Kidney (tissue), 14 donors: ENCODE measurements around the gene FCRLA. TPM values are rescaled to one million over a fixed set of nuclear protein-coding genes. Genes with fewer than 3 reads are reported as not detected.
"Not testable (repeated sequence)": the region's sequence is repeated elsewhere in the genome, so short reads cannot be mapped to it uniquely, and the experiment has no call there.

ENCODE experiments used
- DNase-seq, 5 donors: peaks; one replicate each; pipeline ENCODE4 v3.0.0-alpha.2; 2013 to 2020
- FAIRE-seq: peaks from 2 replicates; lab custom pipeline; 2012; peaks lifted over from hg19 to GRCh38; lab: Jason Lieb, UNC
- H3K27ac ChIP-seq, 2 donors: one replicate each; pipeline ENCODE4 v1.7.0; 2013; ENCODE audit warnings: low read depth in 2 of 2, low read length in 2 of 2, inconsistent platforms in 1 of 2
- H3K27me3 ChIP-seq: one replicate; pipeline ENCODE4 v1.7.1; 2013; ENCODE audit warnings: low read length, inconsistent platforms; ENCODE audit not compliant: control insufficient read depth, insufficient read depth
- H3K36me3 ChIP-seq, 3 donors: one replicate each; pipeline versions ENCODE4 v1.7.0 to v1.7.1; 2013; ENCODE audit warnings: low read length in 3 of 3, control low read depth in 1 of 3, inconsistent platforms in 1 of 3; ENCODE audit not compliant: insufficient read depth in 3 of 3, control insufficient read depth in 2 of 3
- H3K4me1 ChIP-seq, 3 donors: one replicate each; pipeline versions ENCODE4 v1.7.0 to v1.7.1; 2013; ENCODE audit warnings: low read length in 3 of 3, inconsistent platforms in 1 of 3, low read depth in 1 of 3; ENCODE audit not compliant: control insufficient read depth in 2 of 3, insufficient read depth in 2 of 3
- H3K4me3 ChIP-seq, 3 donors: one replicate each; pipeline versions ENCODE4 v1.7.0 to v1.8.1; 2013; ENCODE audit warnings: low read length in 3 of 3, control low read depth in 1 of 3, inconsistent platforms in 1 of 3
- H3K9ac ChIP-seq, 3 donors: one replicate each; pipeline versions ENCODE4 v1.7.0 to v1.7.1; 2013; ENCODE audit warnings: low read length in 3 of 3, control low read depth in 1 of 3, inconsistent platforms in 1 of 3
- H3K9me3 ChIP-seq, 3 donors: one replicate each; pipeline versions ENCODE4 v1.7.0 to v1.7.1; 2013; ENCODE audit warnings: low read length in 3 of 3, control low read depth in 1 of 3, inconsistent platforms in 1 of 3; ENCODE audit not compliant: control insufficient read depth in 2 of 3, insufficient read depth in 1 of 3
- CTCF ChIP-seq: IDR thresholded peaks from 3 replicates; pipeline ENCODE4 v1.5.1; 2012; ENCODE audit warnings: mild to moderate bottlenecking, moderate library complexity, borderline replicate concordance; ENCODE audit not compliant: insufficient read depth; ENCODE audit errors: extremely low read depth
- intact Hi-C: fragments of 100-400 bp; cut with DNase I; formaldehyde crosslinking; loops from one replicate; pipeline ENCODE4 v1.11.1; 2022
- polyA plus RNA-seq: library from polyadenylated mRNA; stranded (reverse); fragments of 350-450 nt; fragmentation: Illumina TruSeq; extraction: RNeasy Lipid Tissue Mini Kit (QIAGEN cat#74804); gene quantifications from one replicate; pipeline ENCODE4 v1.2.3, GENCODE V29; 2014; ENCODE audit warnings: low read depth, low replicate concordance; ENCODE audit not compliant: insufficient read depth
- total RNA-seq: library from RNA; stranded (reverse); fragmentation: NEBNext Ultra II Directional; extraction: Animal tissue kit (Norgen Biotek cat#: 25700); gene quantifications from one replicate; pipeline ENCODE4 v1.2.1, GENCODE V29; 2021
- donor health status: control.
- donor health status: control.
- donor health status: control.
- donor health status: control.
- donor health status: control.
- donor health status: DM: yes; HTN: yes; CAD: no.
- donor health status: Normal renal cell carcinoma (clear cell type).

Gene FCRLA
- total and polyA plus RNA-seq, 2 donors from 2014 or later, result 1.7 TPM; not detected in 1

DNA sequence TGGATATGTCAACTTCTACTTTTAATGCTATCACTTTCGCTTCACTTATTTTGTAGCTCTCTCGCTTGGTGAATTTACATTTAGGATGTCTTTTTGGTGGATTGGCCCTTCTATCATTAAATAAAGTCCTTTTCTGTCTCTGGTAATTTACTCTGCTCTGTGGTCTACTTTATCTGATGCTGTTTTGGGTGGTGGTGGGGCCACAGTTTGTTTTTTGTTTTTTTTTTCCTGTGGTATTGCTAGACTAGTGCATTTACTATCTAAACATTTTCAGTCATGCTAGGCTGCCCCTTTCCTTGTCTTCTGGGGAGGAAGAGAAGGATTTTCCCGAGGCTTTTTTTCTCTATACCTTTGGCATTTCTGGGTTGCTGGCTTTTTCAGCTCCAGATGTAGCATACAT, 18.1 kb upstream of the FCRLA start:
- Histone ChIP-seq H3K27ac (no peak overlapping the region), H3K9ac (no peak overlapping the region), H3K4me3 (no peak overlapping the region), H3K4me1 (no peaks in the 10 kb centered on the region), H3K9me3 (no peaks in the 10 kb centered on the region), H3K27me3 (no peaks in the 10 kb centered on the region), H3K36me3 (no peaks in the 10 kb centered on the region)
- TF ChIP-seq CTCF, result no peak
- intact Hi-C loops, result no loop called here
- no peak for DNase-seq
- FAIRE-seq, result no peak

DNA sequence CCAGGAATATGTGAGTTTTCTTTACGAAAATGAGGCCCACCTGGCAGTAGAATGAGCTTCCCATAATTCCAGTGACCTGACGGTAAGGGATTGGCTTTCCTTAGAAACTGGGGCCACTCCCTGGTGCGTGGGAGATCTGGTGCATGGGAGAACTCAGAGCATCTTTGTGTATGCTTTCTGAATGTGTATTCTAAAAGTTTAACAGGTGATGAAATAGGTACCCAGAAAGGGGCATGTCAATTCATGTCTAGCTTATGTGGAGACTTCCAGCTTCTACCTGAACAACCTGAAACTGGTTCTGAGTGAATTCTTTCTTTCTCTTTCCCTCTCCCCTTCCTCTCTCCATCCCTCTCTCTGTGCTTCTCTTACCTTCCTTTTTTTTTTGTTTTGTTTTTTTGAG, 15.2 kb upstream of the FCRLA start:
- no peak for TF ChIP-seq CTCF
- intact Hi-C loops, result no loop called here
- FAIRE-seq, result no peak
- H3K27ac ChIP-seq, result no peak overlapping the region
- H3K9ac ChIP-seq, result no peak overlapping the region
- DNase-seq, result no peak
- no peaks in the 10 kb centered on the region for H3K27me3 ChIP-seq
- no peak overlapping the region for H3K4me3 ChIP-seq
- H3K9me3 ChIP-seq, result no peaks in the 10 kb centered on the region
- H3K4me1 ChIP-seq, result no peaks in the 10 kb centered on the region
- no peaks in the 10 kb centered on the region for H3K36me3 ChIP-seq

DNA sequence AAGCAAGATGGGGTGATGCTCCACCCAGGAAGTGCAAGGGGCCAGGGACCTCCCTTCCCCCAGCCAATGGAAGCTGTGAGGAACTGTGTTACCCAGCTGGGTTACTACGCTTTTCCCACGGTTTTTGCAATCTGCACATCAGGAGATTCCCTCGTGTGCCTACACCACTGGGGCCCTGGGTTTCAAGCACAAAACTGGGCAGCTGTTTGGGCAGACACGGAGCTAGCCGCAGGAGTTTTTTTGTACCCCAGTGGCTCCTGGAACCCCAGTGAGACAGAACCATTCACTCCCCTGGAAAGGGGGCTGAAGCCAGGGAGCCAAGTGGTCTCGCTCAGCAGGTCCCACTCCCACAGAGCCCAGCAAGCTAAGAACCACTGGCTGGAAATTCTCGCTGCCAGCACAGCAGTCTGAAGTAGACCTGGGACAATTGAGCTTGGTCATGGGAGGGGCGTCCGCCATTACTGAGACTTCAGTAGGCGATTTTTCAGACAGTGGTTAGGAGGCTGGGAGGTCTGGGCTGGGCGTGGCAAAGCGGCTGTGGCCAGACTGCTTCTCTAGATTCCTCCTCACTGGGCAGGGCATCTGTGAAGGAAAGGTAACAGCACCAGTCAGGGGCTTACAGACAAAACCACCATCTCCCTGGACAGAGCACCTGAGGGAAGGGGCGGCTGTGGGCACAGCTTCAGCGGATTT, 13.9 kb upstream of the FCRLA start:
- intact Hi-C loops, H3K9ac ChIP-seq, DNase-seq, H3K4me3 ChIP-seq, H3K9me3 ChIP-seq, H3K27me3 ChIP-seq, H3K36me3 ChIP-seq, H3K4me1 ChIP-seq, H3K27ac ChIP-seq, FAIRE-seq: not testable (repeated sequence)

- DNase-seq, H3K27ac ChIP-seq, H3K36me3 ChIP-seq, H3K27me3 ChIP-seq, H3K9ac ChIP-seq, H3K4me3 ChIP-seq, H3K4me1 ChIP-seq, H3K9me3 ChIP-seq, intact Hi-C loops, FAIRE-seq: not testable (repeated sequence)
Observed at GRCh38 chr1:161698302-161698701, 8.7 kb upstream of the FCRLA start.
